HL-60 (cell line): ENCODE measurements around the gene GAS2.

Experiments
- DNase-seq, 2 experiments: peaks; one replicate each; pipeline ENCODE4 v3.0.0-alpha.2; 2010 to 2020; ENCODE audit warnings: low read depth in 1 of 2, low spot score in 1 of 2
- H3K27ac ChIP-seq: fragments of 250-450 bp; sonication (Bioruptor Pico); replicated peaks from 2 replicates; pipeline ENCODE4 v1.5.1; 2020; ENCODE audit warnings: mild to moderate bottlenecking, moderate library complexity
- H3K27me3 ChIP-seq: fragments of 250-450 bp; sonication (Bioruptor Pico); 2 replicates; pipeline ENCODE4 v1.5.1; 2021; ENCODE audit warnings: mild to moderate bottlenecking, moderate library complexity; ENCODE audit not compliant: insufficient read depth, poor library complexity, severe bottlenecking
- H3K4me3 ChIP-seq: replicated peaks from 2 replicates; pipeline ENCODE4 v1.5.1; 2011; ENCODE audit warnings: mild to moderate bottlenecking, control low read depth, low read length; ENCODE audit not compliant: insufficient read depth
- GABPA ChIP-seq: IDR thresholded peaks from 2 replicates; pipeline ENCODE4 v1.6.1; 2012; ENCODE audit warnings: low read depth
- POLR2AphosphoS5 ChIP-seq: IDR thresholded peaks from 2 replicates; pipeline ENCODE4 v1.6.1; 2012; ENCODE audit warnings: low read depth
- REST ChIP-seq: IDR thresholded peaks from 2 replicates; pipeline ENCODE4 v1.6.1; 2012; ENCODE audit warnings: low read depth; ENCODE audit not compliant: insufficient replicate concordance
- SPI1 ChIP-seq: IDR thresholded peaks from 2 replicates; pipeline ENCODE4 v1.6.1; 2012; ENCODE audit warnings: low read depth, mild to moderate bottlenecking, borderline replicate concordance
- TF ChIP-seq, protein P1 (sequence below): IDR thresholded peaks from one replicate; pipeline ENCODE4 v1.5.1; 2011; ENCODE audit warnings: low read length, control low read depth, inconsistent platforms; ENCODE audit not compliant: insufficient read depth

GAS2 gene

GRCh38 chr11:22786475-22786874 lies 120.1 kb downstream of the GAS2 start:
- Histone ChIP-seq H3K27me3 (no peaks in the 10 kb centered on the region), H3K27ac (no peak overlapping the region), H3K4me3 (no peak overlapping the region)
- no peak for DNase-seq
- TF ChIP-seq REST (no peak), GABPA (no peak), POLR2AphosphoS5 (no peak), SPI1 (no peak)
- TF ChIP-seq, protein P1, sequence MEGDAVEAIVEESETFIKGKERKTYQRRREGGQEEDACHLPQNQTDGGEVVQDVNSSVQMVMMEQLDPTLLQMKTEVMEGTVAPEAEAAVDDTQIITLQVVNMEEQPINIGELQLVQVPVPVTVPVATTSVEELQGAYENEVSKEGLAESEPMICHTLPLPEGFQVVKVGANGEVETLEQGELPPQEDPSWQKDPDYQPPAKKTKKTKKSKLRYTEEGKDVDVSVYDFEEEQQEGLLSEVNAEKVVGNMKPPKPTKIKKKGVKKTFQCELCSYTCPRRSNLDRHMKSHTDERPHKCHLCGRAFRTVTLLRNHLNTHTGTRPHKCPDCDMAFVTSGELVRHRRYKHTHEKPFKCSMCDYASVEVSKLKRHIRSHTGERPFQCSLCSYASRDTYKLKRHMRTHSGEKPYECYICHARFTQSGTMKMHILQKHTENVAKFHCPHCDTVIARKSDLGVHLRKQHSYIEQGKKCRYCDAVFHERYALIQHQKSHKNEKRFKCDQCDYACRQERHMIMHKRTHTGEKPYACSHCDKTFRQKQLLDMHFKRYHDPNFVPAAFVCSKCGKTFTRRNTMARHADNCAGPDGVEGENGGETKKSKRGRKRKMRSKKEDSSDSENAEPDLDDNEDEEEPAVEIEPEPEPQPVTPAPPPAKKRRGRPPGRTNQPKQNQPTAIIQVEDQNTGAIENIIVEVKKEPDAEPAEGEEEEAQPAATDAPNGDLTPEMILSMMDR = no peak

DNA sequence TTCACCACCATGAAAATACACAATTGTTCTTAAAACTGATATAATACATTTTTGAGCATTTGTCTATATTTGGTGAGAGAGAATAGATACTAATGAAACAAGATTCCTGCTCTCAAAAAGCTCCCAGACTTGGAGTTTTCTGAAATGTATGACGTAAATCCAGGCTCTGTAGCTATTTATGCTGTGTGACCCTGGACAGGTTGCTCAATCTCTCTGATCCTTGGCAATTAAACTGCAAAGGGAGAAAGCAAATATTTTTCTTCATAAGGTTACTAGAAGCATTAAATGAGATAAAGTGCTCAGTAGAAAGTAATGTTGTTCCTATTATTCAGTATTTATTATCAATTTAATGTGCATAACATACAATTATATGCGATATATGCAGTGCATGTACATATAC lies 120.6 kb downstream of the GAS2 start:
- no peak overlapping the region for H3K27ac ChIP-seq
- TF ChIP-seq POLR2AphosphoS5 (no peak), GABPA (no peak)
- H3K27me3 ChIP-seq = no peaks in the 10 kb centered on the region
- DNase-seq = no peak
- H3K4me3 ChIP-seq = no peak overlapping the region

GRCh38 chr11:22787551-22788162 lies 121.2 kb downstream of the GAS2 start:
- DNase-seq = peak in 1 of 2 experiments; percentile 6
- H3K27ac ChIP-seq = no peak overlapping the region
- H3K27me3 ChIP-seq = no peaks in the 10 kb centered on the region
- no peak for TF ChIP-seq POLR2AphosphoS5
- TF ChIP-seq, protein P1 = peak; percentile 20
- no peak overlapping the region for H3K4me3 ChIP-seq

DNA sequence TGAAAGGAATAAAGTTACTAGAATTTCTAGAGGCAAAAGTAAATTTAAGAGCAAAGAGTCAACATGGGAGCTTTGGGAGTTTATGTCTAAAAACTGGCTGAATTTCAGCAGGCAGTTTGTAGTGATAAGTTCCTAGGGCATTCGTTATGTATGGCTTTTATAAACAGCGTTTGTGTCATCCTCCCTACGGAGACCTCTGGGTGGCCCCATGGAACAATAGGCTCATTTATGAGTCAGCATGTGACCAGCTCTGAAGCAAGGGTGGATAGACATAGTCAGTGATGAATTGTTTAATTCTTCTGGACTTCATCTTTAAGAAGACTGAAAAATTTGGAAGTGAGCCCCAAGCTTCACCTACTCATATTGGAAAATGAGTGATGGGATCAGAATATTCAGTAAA lies 126.1 kb downstream of the GAS2 start:
- Histone ChIP-seq H3K27me3 (no peaks in the 10 kb centered on the region), H3K4me3 (no peak overlapping the region), H3K27ac (no peak overlapping the region)
- TF ChIP-seq POLR2AphosphoS5 (no peak), REST (no peak), GABPA (no peak), SPI1 (no peak)
- TF ChIP-seq, protein P1 = no peak
- DNase-seq = no peak
